Measurements from ENCODE around the gene WBP2.
A peak's percentile ranks its signal among the peaks of the same experiment; 100 is the strongest.
"Not testable (repeated sequence)": the region's sequence is repeated elsewhere in the genome, so short reads cannot be mapped to it uniquely, and the experiment has no call there.

Gene WBP2

DNA sequence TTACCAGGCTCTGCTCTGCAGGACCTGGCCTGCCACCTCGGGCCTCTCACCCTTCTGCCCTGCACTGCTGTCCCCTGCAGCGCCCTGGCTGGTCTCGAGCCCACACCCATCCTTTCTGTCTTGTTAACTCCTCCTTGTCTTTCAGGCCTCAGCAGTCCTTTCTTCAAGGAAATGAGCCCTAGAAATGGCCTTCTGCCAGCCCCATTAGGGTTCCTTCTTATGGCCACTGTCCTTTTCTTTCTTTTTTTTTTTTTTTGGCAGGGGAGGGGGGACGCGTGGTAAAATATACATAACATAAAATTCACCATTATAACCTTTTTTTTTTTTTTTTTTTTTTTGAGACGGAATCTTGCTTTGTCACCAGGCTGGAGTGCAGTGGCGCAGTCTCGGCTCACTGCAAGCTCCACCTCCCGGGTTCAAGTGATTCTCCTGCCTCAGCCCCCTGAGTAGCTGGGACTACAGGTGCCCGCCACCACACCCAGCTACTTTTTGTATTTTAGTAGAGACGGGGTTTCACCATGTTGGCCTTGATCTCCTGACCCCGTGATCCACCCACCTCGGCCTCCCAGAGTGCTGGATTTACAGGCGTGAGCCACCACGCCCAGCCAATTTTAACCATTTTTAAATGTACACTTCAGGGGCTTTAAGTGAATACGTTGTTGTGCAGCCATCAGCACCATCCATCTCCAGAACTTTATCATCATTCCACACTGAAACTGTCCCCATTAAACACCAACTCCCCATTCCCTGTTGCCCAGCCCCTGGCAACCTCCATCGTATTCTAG is 10.5 kb upstream of the WBP2 start:
- DNase-seq, result not testable (repeated sequence)

- peak in 2 of 5 experiments; percentile 54 to 66 for DNase-seq
These were observed 9.8 kb upstream of the WBP2 start for GRCh38 chr17:75864887-75865286.

GRCh38 chr17:75864448-75864871 is 9.3 kb upstream of the WBP2 start:
- peak in 2 of 5 experiments; percentile 59 to 85 for DNase-seq

DNA sequence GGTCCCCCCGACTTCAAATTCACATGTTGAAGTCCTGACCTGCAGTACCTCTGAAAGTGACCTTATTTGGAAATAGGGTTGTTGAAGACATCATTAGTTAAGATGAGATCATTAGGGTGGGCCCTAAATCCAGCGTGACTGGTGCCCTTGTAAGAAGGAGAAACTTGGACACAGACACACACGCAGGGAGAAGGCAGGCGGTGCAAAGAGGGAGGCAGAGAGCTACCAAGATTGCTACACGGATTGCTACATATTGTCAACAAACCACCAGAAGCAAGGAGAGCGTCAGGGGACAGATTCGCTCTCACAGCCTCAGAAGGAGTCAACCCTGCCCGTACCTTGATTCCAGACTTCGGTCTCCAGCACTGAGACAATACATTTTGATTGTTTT is 6.8 kb upstream of the WBP2 start:
- DNase-seq, result no peak

DNA sequence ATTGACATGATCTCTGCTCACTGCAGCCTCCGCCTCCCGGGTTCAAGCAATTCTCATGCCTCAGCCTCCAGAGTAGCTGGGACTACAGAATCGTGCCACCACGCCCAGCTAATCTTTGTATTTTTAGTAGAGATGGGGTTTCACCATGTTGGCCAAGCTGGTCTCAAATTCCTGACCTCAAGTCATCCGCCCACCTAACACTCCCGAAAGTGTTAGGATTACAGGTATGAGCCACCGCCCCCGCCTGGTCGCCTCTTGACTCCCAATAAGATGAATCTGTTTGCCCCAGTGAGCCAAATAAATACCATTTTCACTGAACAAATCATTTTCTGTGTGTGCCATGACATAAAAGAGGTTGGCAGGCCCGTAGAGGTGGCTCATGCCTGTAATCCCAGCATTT is 4.2 kb upstream of the WBP2 start:
- DNase-seq, result not testable (repeated sequence)

DNA sequence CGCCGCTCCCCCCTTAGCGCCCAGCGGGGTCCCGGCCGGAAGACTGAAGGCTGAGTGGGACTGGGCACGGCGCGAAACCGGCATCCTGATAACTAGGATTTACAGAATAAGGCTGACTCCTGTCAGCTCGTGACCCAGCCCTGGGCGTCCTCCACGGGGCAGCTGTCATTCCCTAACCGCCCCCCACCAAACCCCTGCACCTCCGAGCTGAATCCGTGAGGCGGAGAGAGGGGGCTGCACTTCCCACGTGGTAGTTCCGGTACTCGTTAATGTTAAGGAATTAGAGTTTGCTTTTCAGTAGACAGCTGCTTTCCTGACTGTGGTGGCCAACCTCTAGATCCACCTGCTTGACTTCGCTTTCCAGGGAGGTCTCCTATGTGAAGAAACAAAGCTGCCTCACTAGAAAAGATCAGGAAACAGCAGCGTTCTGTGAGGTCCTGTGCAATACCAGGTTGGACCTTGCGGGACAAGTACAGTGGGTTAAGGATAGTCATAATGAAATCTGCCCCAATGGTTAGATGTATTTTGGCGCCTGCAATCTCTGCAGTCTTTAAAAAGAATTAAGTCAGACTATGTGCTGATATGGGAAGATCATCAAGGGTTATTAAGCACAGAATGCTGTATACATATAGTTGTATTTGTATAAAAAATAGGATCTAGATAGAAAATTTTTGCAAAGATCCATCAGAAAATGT is 1.1 kb upstream of the WBP2 start:
- peak in 1 of 5 experiments; percentile 59 for DNase-seq

DNA sequence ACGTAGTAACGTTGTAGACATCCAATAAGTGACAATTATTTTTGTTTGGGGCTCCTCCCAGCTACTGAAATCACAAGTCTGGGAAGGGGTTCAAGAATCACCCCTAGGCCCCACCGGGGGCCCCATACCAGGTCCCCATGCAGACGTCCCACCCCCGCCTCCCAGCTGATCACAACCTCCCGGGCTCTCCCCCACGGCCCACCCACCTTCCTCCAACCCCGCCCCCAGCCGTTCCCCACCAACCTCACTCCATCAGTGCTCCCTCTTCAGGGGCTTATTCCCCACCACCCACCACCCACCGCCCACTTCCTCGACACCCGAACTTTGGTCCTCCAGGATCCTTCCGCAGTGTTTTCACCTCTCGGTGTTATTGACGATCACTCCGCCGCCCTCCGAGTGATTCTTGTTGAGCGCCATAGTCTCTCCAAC is 240 bp downstream of the WBP2 start:
- no peak for DNase-seq

GRCh38 chr17:75854101-75854748 is 910 bp downstream of the WBP2 start:
- no peak for DNase-seq

GRCh38 chr17:75853433-75853832 is 1.7 kb downstream of the WBP2 start:
- no peak for DNase-seq

GRCh38 chr17:75851693-75851991 is 3.5 kb downstream of the WBP2 start:
- not testable (repeated sequence) for DNase-seq

DNA sequence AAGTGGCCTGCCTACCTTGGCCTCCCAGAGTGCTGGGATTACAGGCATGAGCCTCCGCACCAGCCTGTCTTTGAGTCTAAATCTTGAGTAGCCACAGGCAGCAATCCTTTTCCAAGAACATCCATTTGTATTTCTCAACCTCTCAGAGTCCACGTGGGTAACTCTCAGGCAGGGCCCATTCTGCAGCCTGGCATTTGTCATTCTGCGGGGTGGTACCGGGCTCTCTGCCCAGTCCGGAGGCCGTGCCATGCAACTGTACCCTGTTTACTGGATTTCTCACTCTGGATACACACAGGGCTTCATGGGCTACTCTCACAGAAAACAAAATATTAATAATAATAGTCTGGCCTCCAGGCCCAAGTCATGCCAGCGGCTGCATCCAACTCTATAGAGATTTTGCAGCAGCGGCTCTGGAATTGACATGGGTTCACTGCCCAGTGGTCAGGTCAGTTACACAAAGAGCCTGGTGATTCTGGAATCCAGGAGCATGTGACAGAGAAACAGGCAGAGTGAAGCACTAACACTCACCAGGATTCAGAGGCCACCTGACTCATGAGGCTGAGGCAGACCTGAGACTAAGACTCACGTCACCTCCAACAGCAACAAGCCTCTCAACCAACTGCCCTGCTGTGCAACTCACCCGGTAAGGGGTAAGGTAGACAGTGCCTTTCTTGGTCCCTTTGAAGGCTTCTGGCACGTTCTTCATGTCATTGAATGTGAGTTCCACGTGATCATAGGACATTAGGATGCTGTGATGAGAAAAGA is 4.0 kb downstream of the WBP2 start:
- DNase-seq, result no peak

GRCh38 chr17:75849724-75850123 is 5.4 kb downstream of the WBP2 start:
- no peak for DNase-seq

GRCh38 chr17:75849279-75849646 is 5.9 kb downstream of the WBP2 start:
- DNase-seq, result no peak

DNA sequence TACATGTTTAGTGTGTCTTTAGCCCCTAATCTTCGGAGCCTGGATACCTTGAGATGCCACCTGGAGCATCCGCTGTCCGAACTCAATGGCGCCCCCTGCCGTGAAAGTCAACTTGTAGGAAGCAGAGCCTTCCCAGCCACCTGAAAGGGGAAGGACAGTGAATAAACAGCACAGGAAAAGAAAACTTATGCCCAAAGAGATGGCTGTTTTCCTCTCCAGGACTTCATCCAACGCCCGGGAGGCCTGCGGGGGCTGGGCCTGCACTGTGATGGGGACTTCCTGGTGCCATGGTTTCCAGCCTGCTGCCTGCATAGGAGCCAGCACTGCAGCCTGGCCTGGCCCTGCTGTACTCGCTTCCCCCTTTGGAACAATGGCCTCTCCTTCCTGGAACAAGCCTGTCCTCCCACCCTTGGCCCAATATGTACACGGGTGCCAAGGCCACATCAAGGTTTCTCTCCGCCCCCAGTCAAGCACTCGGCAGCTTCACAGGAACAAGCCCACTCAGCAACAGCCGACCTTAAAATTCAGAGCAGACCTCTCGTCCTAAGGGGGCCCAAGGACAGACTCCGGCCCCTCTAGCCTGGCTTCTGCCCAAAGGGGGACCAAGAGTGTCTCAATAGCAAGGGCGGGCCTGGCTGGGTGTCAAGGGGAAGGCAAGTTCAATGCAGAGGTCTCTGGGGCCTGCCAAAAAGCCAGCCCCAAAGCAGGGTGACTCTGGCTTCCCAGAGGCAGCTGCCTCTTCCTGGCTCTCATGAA is 6.4 kb downstream of the WBP2 start:
- DNase-seq, result peak; percentile 59 to 76 (median 69)

DNA sequence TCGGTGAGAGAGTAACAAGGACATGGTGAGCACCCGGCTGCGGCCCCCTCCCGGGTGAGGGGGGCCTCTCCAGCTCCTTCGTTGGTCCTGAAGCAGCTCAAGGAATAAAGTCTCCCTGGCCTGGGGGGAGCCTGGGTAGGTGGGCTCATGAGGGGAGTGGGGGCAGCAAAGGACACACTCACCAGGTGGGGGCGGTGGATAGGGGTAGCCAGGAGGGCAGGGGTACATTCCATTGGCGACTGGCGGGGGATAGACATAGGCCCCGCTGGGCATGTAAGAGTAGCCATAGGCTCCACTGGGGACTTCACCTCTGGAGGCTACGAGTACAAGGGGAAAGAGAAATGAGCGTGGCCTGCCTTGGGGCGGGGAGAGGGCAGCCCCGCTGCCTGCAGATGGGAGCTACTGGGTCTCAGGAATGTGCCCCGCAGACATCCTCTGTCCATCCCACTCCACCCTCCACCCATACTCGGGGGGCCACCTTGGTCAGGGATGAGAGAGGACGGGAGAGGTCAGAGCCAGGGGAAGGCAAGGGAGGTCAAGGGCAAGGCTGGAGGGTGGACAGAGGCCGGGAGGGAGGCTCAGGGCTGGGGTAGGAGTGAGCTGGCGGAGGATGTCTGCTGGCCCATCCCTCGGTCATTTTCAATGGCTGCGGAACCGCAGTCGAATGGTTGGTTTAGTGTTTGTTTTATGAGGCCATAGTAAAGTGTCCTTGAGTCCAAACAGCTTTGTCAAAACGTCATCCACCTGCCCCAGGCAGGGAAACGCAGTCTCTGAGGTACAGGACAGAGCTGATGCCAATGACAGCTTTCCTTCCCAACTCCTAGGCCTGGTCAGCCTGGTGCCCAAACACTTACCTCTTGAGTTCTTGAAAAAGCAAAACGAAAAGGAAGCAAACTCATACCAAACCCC is 7.3 kb downstream of the WBP2 start:
- DNase-seq, result no peak

DNA sequence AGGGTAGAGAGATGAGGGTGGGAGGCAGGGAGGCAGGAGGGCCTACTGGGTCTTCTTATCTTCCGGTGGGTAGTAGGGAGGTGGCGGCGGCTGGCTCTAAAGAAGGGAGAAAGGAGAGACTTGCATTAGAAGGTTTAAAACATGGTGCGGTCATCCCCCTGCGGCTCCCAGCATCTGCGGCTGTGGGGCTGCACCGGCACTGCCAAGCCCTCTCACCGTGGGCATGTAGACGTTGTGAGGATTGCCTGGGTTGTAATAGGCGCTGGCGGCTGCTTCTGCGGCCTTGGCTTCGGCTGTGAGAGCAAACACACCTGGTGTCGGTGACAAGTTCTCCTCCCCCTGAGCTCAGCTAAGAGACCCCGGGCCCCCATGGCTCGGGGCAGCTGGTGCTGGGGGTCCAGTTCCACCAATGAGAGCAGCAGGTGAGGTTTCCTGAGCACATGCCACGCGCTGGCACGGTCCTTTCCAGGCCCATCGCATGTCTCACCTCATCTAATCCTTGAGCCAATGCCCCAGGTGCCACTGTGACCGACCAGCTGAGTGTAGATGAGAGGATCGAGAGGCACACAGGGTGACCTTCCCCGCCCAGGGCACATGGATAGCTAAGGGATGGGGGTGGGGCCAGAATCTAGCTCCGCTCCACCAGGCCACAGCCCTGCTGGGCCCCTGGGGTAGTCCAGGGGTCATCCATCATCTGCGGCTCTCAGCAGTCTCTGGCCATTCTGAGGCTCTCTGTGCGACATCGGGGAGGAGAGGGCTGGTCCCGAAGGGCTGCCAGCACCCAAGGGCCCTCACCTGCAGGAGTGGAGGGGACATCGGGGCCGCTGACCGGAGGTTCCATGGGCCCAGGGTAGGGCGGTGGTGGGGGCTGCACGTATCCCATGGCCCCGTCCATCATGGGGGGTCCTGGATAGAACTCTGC is 8.2 kb downstream of the WBP2 start:
- no peak for DNase-seq

DNA sequence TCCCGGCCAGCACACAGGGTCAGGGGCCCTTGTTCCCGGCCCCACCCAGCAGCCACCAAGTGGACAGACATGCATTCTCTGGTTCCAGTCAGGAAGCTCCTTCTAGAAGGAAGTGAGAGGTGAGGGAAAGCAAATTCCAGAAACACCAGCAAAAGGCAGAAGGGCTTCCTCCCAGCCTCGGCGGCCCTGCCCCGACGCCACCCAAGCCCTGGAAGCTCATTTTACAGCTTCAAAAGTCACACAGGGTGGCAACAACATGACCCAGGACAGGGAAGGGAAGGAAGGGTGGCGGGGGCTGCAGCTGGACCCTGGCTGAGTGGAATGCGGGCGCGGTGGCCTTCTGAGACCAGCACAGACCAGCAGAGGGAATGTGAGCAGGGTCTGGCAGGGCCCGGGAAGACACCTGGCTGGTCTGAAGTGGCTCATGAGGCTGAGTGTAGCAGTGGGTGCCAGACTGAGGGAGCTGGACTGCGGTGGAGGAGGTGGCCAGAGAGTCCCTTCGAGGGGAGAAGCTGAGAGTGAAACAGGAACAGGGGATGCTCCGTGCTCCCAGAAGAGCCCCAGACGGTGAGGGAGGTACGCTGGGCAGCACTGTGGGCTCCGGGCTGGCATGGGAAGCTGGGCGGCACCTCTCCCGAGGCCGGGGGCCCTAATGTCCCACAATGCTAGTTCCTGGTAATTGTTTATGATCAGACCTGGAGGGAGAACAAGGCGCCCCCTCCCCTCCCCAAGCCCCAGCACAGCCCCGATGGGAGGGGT is 9.0 kb downstream of the WBP2 start:
- no peak for DNase-seq

DNA sequence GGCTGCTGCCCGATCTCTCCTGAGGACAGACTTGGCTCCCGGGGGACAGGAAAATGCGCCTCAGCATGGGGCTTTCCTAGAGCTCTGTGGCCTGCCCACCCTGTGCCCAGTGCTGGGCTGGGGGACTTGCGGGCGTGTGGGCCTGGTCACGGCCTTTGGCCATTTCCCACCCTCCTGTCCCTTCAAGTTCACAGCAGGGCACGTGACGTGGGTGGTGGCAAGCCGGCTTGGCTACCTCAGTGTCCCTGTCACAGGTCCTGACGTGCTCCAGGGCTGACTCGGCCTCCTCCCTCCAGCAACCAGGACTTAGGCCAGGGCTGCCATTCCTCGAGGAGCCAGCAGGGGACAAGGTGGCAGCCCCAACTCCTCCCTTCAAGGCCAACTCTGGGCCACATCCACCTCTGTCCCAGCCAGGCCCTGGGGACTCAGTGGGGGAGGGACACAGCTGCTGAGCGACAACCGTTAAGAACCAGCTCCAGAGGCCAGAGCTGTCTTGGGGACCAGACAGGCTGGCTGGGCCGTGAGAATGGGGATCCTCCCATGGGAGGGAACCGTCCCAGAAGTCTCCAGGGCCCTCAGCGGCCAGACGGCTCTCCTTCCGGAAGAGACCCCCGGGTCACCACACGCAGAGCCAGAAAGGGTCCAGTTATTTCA is 9.9 kb downstream of the WBP2 start:
- DNase-seq, result peak in 3 of 5 experiments; percentile 44 to 77 (median 45)
